Liver (tissue), 9 donors: ENCODE data around the gene HECTD2. TPM values are rescaled to one million over a fixed set of nuclear protein-coding genes. Genes with fewer than 3 reads are reported as not detected.

Experiments used
- DNase-seq: peaks from one replicate; pipeline ENCODE4 v3.0.0-alpha.2; 2017; ENCODE audit warnings: low spot score
- H3K27ac ChIP-seq, 2 donors: one replicate each; pipeline ENCODE4 v1.7.0; 2013; ENCODE audit warnings: inconsistent platforms in 2 of 2, low read length in 2 of 2, control low read depth in 1 of 2, low read depth in 1 of 2, mild to moderate bottlenecking in 1 of 2
- H3K27me3 ChIP-seq, 4 donors: one replicate each; pipeline versions ENCODE4 v1.6.1 to v1.7.0; 2013; ENCODE audit warnings: low read length in 3 of 4, inconsistent platforms in 1 of 4, mild to moderate bottlenecking in 1 of 4, moderate library complexity in 1 of 4; ENCODE audit not compliant: control insufficient read depth in 4 of 4, insufficient read depth in 4 of 4
- H3K36me3 ChIP-seq, 4 donors: one replicate each; pipeline versions ENCODE4 v1.6.1 to v1.7.0; 2013; ENCODE audit warnings: low read length in 3 of 4, mild to moderate bottlenecking in 3 of 4, low read depth in 1 of 4, moderate library complexity in 1 of 4; ENCODE audit not compliant: control insufficient read depth in 4 of 4, insufficient read depth in 3 of 4
- H3K4me1 ChIP-seq, 4 donors: one replicate each; pipeline versions ENCODE4 v1.6.1 to v1.7.0; 2013; ENCODE audit warnings: low read length in 3 of 4, mild to moderate bottlenecking in 3 of 4, moderate library complexity in 1 of 4; ENCODE audit not compliant: control insufficient read depth in 4 of 4, insufficient read depth in 4 of 4
- H3K4me3 ChIP-seq, 3 donors: one replicate each; pipeline versions ENCODE4 v1.6.1 to v1.7.0; 2013; ENCODE audit warnings: low read length in 3 of 3, control low read depth in 1 of 3, low read depth in 1 of 3, mild to moderate bottlenecking in 1 of 3
- H3K9ac ChIP-seq, 2 donors: one replicate each; pipeline ENCODE4 v1.7.0; 2013; ENCODE audit warnings: low read length in 2 of 2, mild to moderate bottlenecking in 2 of 2, moderate library complexity in 2 of 2, control low read depth in 1 of 2, low read depth in 1 of 2
- H3K9me3 ChIP-seq, 4 donors: one replicate each; pipeline versions ENCODE4 v1.6.1 to v1.7.0; 2013; ENCODE audit warnings: low read length in 3 of 4; ENCODE audit not compliant: control insufficient read depth in 4 of 4
- ATF3 ChIP-seq: IDR thresholded peaks from 2 replicates; pipeline ENCODE4 v1.6.1; 2016; ENCODE audit warnings: antibody characterized with exemption
- EGR1 ChIP-seq, 2 donors: IDR thresholded peaks; 2 replicates each; pipeline ENCODE4 v1.6.1; 2016 to 2018; ENCODE audit warnings: antibody characterized with exemption in 2 of 2, low read depth in 2 of 2
- FOXA1 ChIP-seq: IDR thresholded peaks from 2 replicates; pipeline ENCODE4 v1.6.1; 2016; ENCODE audit warnings: antibody characterized with exemption
- FOXA2 ChIP-seq: IDR thresholded peaks from 2 replicates; pipeline ENCODE4 v1.6.1; 2016; ENCODE audit warnings: antibody characterized with exemption
- GABPA ChIP-seq, 2 donors: IDR thresholded peaks in 1 of 2; conservative IDR thresholded peaks in 1 of 2; 2 replicates each; pipeline ENCODE4 v1.6.1; 2016; ENCODE audit warnings: antibody characterized with exemption in 2 of 2, mild to moderate bottlenecking in 1 of 2, moderate library complexity in 1 of 2
- HNF4A ChIP-seq, 2 donors: conservative IDR thresholded peaks; 2 replicates each; pipeline ENCODE4 v1.6.1; 2016; ENCODE audit warnings: antibody characterized with exemption in 2 of 2, mild to moderate bottlenecking in 2 of 2
- HNF4G ChIP-seq: IDR thresholded peaks from 2 replicates; pipeline ENCODE4 v1.6.1; 2016; ENCODE audit warnings: antibody characterized with exemption
- JUND ChIP-seq, 2 donors: IDR thresholded peaks; 2 replicates each; pipeline ENCODE4 v1.6.1; 2016; ENCODE audit warnings: antibody characterized with exemption in 2 of 2
- NR2F2 ChIP-seq: IDR thresholded peaks from 2 replicates; pipeline ENCODE4 v1.6.1; 2016; ENCODE audit warnings: antibody characterized with exemption
- RAD21 ChIP-seq, 2 donors: IDR thresholded peaks; 2 replicates each; pipeline ENCODE4 v1.6.1; 2016; ENCODE audit warnings: antibody characterized with exemption in 2 of 2, mild to moderate bottlenecking in 2 of 2
- REST ChIP-seq: IDR thresholded peaks from 2 replicates; pipeline ENCODE4 v1.6.1; 2016; ENCODE audit warnings: antibody characterized with exemption, mild to moderate bottlenecking
- RXRA ChIP-seq, 2 donors: IDR thresholded peaks; 2 replicates each; pipeline ENCODE4 v1.6.1; 2017 to 2018; ENCODE audit warnings: antibody characterized with exemption in 2 of 2, mild to moderate bottlenecking in 1 of 2
- SP1 ChIP-seq: IDR thresholded peaks from 2 replicates; pipeline ENCODE4 v1.6.1; 2018; ENCODE audit warnings: antibody characterized with exemption, mild to moderate bottlenecking
- TAF1 ChIP-seq: conservative IDR thresholded peaks from 2 replicates; pipeline ENCODE4 v1.6.1; 2016; ENCODE audit warnings: antibody characterized with exemption, mild to moderate bottlenecking
- YY1 ChIP-seq: IDR thresholded peaks from 2 replicates; pipeline ENCODE4 v1.6.1; 2016; ENCODE audit warnings: antibody characterized with exemption, mild to moderate bottlenecking
- WGBS: extraction: QIAGEN DNeasy Blood & Tissue Kit; methylation state at CpG from one replicate; pipeline ENCODE4 v1.1.7; 2013; 5-methylcytosine and 5-hydroxymethylcytosine counted together
- polyA plus RNA-seq, 2 donors: library from polyadenylated mRNA; stranded (reverse) in 1 of 2; unstranded in 1 of 2; fragments of 200-250 nt in 1 of 2; fragments of >200 nt in 1 of 2; fragmentation: Nextera tagmentation in 1 of 2; extraction: Ambion mirVana in 1 of 2; gene quantifications; one replicate each; pipeline versions ENCODE4 v1.2.1 to v1.2.3, GENCODE V29; 2013 to 2015
- total RNA-seq, 2 donors: library from RNA; depleted of rRNA; stranded (reverse); fragments of >200 nt; gene quantifications; one replicate each; pipeline ENCODE4 v1.2.3, GENCODE V29; 2014
- TF ChIP-seq, protein P1 (sequence below): fragments of 150-350 bp; IDR thresholded peaks from 2 replicates; pipeline ENCODE4 v1.5.1; 2017; ENCODE audit warnings: improper control_type of control experiment, low read depth, low read length; ENCODE audit not compliant: missing input control
- TF ChIP-seq, protein P2 (sequence below): IDR thresholded peaks from 2 replicates; pipeline ENCODE4 v1.6.1; 2016; ENCODE audit warnings: antibody characterized with exemption
- donor health status: healthy.
- donor health status: healthy.
- donor health status: healthy.
- donor health status: healthy.
- donor health status: healthy.

HECTD2 gene
- total and polyA plus RNA-seq, 4 donors = 1.0 to 5.0 (median 3.2) TPM

GRCh38 chr10:91367127-91367531, 43.0 kb upstream of the HECTD2 start:
- H3K4me1 ChIP-seq = no peaks in the 10 kb centered on the region
- no peaks in the 10 kb centered on the region for H3K36me3 ChIP-seq
- H3K9me3 ChIP-seq = no peaks in the 10 kb centered on the region
- no peak for TF ChIP-seq TAF1
- no peak for TF ChIP-seq NR2F2
- no peak for TF ChIP-seq FOXA1
- TF ChIP-seq, protein P1, sequence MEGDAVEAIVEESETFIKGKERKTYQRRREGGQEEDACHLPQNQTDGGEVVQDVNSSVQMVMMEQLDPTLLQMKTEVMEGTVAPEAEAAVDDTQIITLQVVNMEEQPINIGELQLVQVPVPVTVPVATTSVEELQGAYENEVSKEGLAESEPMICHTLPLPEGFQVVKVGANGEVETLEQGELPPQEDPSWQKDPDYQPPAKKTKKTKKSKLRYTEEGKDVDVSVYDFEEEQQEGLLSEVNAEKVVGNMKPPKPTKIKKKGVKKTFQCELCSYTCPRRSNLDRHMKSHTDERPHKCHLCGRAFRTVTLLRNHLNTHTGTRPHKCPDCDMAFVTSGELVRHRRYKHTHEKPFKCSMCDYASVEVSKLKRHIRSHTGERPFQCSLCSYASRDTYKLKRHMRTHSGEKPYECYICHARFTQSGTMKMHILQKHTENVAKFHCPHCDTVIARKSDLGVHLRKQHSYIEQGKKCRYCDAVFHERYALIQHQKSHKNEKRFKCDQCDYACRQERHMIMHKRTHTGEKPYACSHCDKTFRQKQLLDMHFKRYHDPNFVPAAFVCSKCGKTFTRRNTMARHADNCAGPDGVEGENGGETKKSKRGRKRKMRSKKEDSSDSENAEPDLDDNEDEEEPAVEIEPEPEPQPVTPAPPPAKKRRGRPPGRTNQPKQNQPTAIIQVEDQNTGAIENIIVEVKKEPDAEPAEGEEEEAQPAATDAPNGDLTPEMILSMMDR = no peak
- no peak for TF ChIP-seq RAD21 (IDR thresholded peaks at IDR 0.05)
- no peak for TF ChIP-seq YY1
- TF ChIP-seq, protein P2, sequence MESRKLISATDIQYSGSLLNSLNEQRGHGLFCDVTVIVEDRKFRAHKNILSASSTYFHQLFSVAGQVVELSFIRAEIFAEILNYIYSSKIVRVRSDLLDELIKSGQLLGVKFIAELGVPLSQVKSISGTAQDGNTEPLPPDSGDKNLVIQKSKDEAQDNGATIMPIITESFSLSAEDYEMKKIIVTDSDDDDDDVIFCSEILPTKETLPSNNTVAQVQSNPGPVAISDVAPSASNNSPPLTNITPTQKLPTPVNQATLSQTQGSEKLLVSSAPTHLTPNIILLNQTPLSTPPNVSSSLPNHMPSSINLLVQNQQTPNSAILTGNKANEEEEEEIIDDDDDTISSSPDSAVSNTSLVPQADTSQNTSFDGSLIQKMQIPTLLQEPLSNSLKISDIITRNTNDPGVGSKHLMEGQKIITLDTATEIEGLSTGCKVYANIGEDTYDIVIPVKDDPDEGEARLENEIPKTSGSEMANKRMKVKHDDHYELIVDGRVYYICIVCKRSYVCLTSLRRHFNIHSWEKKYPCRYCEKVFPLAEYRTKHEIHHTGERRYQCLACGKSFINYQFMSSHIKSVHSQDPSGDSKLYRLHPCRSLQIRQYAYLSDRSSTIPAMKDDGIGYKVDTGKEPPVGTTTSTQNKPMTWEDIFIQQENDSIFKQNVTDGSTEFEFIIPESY = no peak
- TF ChIP-seq ATF3 = no peak
- H3K9ac ChIP-seq = no peak overlapping the region
- no peak overlapping the region for H3K27ac ChIP-seq
- no peaks in the 10 kb centered on the region for H3K27me3 ChIP-seq
- no peak overlapping the region for H3K4me3 ChIP-seq
- no peak for DNase-seq

DNA sequence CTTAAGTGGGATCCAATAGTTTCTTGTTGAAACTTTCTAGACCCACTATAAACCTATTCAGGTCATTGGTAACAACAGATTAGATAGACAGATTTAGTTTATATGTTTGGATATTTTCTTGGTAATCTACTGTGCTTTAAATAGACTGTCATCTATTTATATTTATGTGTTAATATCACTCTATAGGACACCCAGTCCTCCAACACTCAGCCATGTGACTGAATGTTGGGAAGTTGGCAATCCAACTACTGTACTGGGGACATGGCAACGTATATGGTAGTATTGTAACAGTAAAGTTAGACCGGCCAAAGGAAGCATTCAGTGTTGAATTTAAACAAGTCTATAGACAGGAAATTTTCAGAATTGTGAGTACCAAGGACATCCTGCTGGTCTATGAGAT, 42.6 kb upstream of the HECTD2 start:
- no peak for TF ChIP-seq GABPA (IDR thresholded peaks at IDR 0.05 in 1 of 2, conservative IDR thresholded peaks at IDR 0.05 in 1 of 2)
- TF ChIP-seq HNF4A (conservative IDR thresholded peaks at IDR 0.05) = no peak
- TF ChIP-seq SP1 = no peak
- TF ChIP-seq JUND (IDR thresholded peaks at IDR 0.05) = no peak
- no peak for TF ChIP-seq RXRA (IDR thresholded peaks at IDR 0.05)
- TF ChIP-seq RAD21 (IDR thresholded peaks at IDR 0.05) = no peak
- no peak for TF ChIP-seq ATF3
- TF ChIP-seq YY1 = no peak
- TF ChIP-seq HNF4G = no peak
- TF ChIP-seq FOXA1 = no peak
- TF ChIP-seq EGR1 (IDR thresholded peaks at IDR 0.05; ENCODE audit: low read depth in 2 of 2) = no peak
- TF ChIP-seq, protein P1 = no peak
- no peak for TF ChIP-seq REST
- no peak for TF ChIP-seq FOXA2
- Histone ChIP-seq H3K9me3 (no peaks in the 10 kb centered on the region), H3K9ac (no peak overlapping the region), H3K4me3 (no peak overlapping the region), H3K4me1 (no peaks in the 10 kb centered on the region), H3K36me3 (no peaks in the 10 kb centered on the region), H3K27me3 (no peaks in the 10 kb centered on the region), H3K27ac (no peak overlapping the region)
- 65% methylated on average over 2 of the region's 2 CpGs for WGBS
- no peak for DNase-seq
